Neural progenitor cell (in vitro differentiated cells): ENCODE results near the gene MAP3K13. TPM values are rescaled to one million over a fixed set of nuclear protein-coding genes. Genes with fewer than 3 reads are reported as not detected.
A peak's percentile ranks its signal among the peaks of the same experiment; 100 is the strongest.

ENCODE experiments used
- DNase-seq: peaks from one replicate; pipeline ENCODE4 v3.0.0-alpha.2; 2016; ENCODE audit warnings: low spot score
- H2AFZ ChIP-seq: fragments of 200-600 bp; sonication (generic); replicated peaks from 2 replicates; pipeline ENCODE4 v1.6.1; 2016; ENCODE audit warnings: antibody characterized with exemption
- H3F3A ChIP-seq: fragments of 200-600 bp; sonication (generic); 2 replicates; pipeline ENCODE4 v1.6.1; 2016; ENCODE audit warnings: antibody characterized with exemption, low read depth
- H3K27ac ChIP-seq: fragments of 200-600 bp; sonication (generic); 2 replicates; pipeline ENCODE4 v1.5.1; 2016; ENCODE audit warnings: mild to moderate bottlenecking
- H3K27me3 ChIP-seq: fragments of 200-600 bp; sonication (generic); 2 replicates; pipeline ENCODE4 v1.6.1; 2016; ENCODE audit warnings: mild to moderate bottlenecking, moderate library complexity
- H3K36me3 ChIP-seq: fragments of 200-600 bp; sonication (generic); 2 replicates; pipeline ENCODE4 v1.5.1; 2016
- H3K4me1 ChIP-seq: fragments of 200-600 bp; sonication (generic); 2 replicates; pipeline ENCODE4 v1.6.1; 2016; ENCODE audit warnings: mixed run types
- H3K4me2 ChIP-seq: fragments of 200-600 bp; sonication (generic); 2 replicates; pipeline ENCODE4 v1.6.1; 2016
- H3K4me3 ChIP-seq: fragments of 200-600 bp; sonication (generic); 2 replicates; pipeline ENCODE4 v1.5.1; 2016
- H3K79me2 ChIP-seq: fragments of 200-600 bp; sonication (generic); 2 replicates; pipeline ENCODE4 v1.6.1; 2016; ENCODE audit warnings: low read depth
- H3K9ac ChIP-seq: fragments of 200-600 bp; sonication (generic); 2 replicates; pipeline ENCODE4 v1.6.1; 2016
- H3K9me3 ChIP-seq: fragments of 200-600 bp; sonication (generic); 2 replicates; pipeline ENCODE4 v1.5.1; 2016; ENCODE audit warnings: low read depth
- H4K20me1 ChIP-seq: fragments of 200-600 bp; sonication (generic); 2 replicates; pipeline ENCODE4 v1.6.1; 2016; ENCODE audit warnings: low read depth
- H3K27ac Mint-ChIP-seq: 3 replicates; pipeline ENCODE4 v1.8.0; 2021; ENCODE audit warnings: mixed read lengths
- H3K27me3 Mint-ChIP-seq: 2 replicates; pipeline ENCODE4 v1.8.0; 2022; ENCODE audit warnings: low read depth, mild to moderate bottlenecking, inconsistent platforms, moderate library complexity, mixed read lengths; ENCODE audit not compliant: insufficient read depth
- H3K36me3 Mint-ChIP-seq: 3 replicates; pipeline ENCODE4 v1.8.0; 2021; ENCODE audit warnings: mixed read lengths
- H3K4me1 Mint-ChIP-seq: 3 replicates; pipeline ENCODE4 v1.8.0; 2021; ENCODE audit warnings: mixed read lengths
- H3K4me3 Mint-ChIP-seq: 3 replicates; pipeline ENCODE4 v1.8.0; 2021; ENCODE audit warnings: mild to moderate bottlenecking, moderate library complexity, mixed read lengths
- H3K9me3 Mint-ChIP-seq: 3 replicates; pipeline ENCODE4 v1.8.0; 2020; ENCODE audit warnings: mixed read lengths
- EZH2 ChIP-seq: fragments of 200-600 bp; sonication (generic); IDR thresholded peaks from 2 replicates; pipeline ENCODE4 v1.6.1; 2017; ENCODE audit warnings: antibody characterized with exemption, mild to moderate bottlenecking, moderate library complexity
- EZH2phosphoT487 ChIP-seq: fragments of 200-600 bp; sonication (generic); IDR thresholded peaks from 2 replicates; pipeline ENCODE4 v1.6.1; 2017; ENCODE audit warnings: antibody characterized with exemption
- total RNA-seq: library from RNA; depleted of rRNA; stranded (reverse); fragments of >200 nt; gene quantifications from 2 replicates; pipeline ENCODE4 v1.2.3, GENCODE V29; 2015; ENCODE audit warnings: low replicate concordance
- TF ChIP-seq, protein P1 (sequence below): fragments of 200-600 bp; sonication (generic); IDR thresholded peaks from 2 replicates; pipeline ENCODE4 v1.5.1; 2017; ENCODE audit warnings: antibody characterized with exemption, mild to moderate bottlenecking

MAP3K13 gene
- total RNA-seq, 1 donor from 2014 or later = 34.6 TPM

DNA sequence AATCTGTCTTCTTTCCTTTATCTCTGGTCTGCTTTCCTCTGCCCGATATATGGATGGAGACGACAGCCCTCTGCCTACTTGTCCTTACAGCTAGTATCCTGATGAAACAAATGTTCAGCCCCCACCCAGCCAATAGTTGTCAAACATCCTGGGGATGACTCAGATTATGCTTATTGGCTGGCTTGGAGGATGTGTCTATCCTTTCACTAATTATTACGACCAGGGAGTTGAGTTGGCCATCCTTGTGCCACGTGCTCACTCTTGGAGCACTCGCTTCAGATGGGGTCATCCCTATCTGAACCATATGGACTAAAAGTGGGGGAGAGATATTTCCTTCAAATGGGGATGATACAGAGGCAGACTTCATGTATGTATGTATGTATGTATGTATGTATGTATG lies 6.4 kb upstream of the MAP3K13 start:
- H3K27me3 Mint-ChIP-seq = no peaks in the 10 kb centered on the region
- Histone ChIP-seq H4K20me1 (no peaks in the 10 kb centered on the region), H3K27me3 (peaks cover 31% of the 10 kb centered on the region), H3K9me3 (no peaks in the 10 kb centered on the region), H3K27ac (no peak overlapping the region), H3F3A (no peaks in the 10 kb centered on the region), H3K9ac (no peak overlapping the region), H3K4me2 (no peak overlapping the region), H3K36me3 (no peaks in the 10 kb centered on the region), H3K79me2 (no peaks in the 10 kb centered on the region), H3K4me1 (no peaks in the 10 kb centered on the region), H3K4me3 (no peak overlapping the region), H2AFZ (no peak overlapping the region)
- no peaks in the 10 kb centered on the region for H3K36me3 Mint-ChIP-seq
- H3K4me1 Mint-ChIP-seq = no peaks in the 10 kb centered on the region
- no peak overlapping the region for H3K4me3 Mint-ChIP-seq
- TF ChIP-seq, protein P1, sequence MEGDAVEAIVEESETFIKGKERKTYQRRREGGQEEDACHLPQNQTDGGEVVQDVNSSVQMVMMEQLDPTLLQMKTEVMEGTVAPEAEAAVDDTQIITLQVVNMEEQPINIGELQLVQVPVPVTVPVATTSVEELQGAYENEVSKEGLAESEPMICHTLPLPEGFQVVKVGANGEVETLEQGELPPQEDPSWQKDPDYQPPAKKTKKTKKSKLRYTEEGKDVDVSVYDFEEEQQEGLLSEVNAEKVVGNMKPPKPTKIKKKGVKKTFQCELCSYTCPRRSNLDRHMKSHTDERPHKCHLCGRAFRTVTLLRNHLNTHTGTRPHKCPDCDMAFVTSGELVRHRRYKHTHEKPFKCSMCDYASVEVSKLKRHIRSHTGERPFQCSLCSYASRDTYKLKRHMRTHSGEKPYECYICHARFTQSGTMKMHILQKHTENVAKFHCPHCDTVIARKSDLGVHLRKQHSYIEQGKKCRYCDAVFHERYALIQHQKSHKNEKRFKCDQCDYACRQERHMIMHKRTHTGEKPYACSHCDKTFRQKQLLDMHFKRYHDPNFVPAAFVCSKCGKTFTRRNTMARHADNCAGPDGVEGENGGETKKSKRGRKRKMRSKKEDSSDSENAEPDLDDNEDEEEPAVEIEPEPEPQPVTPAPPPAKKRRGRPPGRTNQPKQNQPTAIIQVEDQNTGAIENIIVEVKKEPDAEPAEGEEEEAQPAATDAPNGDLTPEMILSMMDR = no peak
- TF ChIP-seq EZH2phosphoT487 (no peak), EZH2 (no peak)
- DNase-seq = no peak
- no peaks in the 10 kb centered on the region for H3K9me3 Mint-ChIP-seq
- no peak overlapping the region for H3K27ac Mint-ChIP-seq

DNA sequence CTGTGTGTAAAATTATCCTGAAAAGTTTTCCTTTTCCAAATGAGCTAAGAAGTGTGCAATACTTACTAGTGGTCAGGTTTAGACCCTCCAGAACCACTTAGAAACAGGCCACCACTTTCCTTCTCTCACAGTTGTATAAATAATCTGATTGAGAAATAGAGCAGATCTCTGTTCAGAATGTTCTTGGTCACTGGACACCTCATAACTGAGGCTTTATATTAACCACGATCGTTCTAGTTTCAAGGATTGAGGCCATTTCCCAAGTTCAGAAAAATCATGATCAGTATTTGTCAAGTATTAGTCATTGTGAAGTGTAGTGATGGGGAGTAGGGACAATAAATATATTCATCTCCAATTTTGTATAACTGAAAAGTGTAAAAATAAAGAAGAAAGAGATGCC lies 1.0 kb upstream of the MAP3K13 start:
- no peak overlapping the region for H2AFZ ChIP-seq

DNA sequence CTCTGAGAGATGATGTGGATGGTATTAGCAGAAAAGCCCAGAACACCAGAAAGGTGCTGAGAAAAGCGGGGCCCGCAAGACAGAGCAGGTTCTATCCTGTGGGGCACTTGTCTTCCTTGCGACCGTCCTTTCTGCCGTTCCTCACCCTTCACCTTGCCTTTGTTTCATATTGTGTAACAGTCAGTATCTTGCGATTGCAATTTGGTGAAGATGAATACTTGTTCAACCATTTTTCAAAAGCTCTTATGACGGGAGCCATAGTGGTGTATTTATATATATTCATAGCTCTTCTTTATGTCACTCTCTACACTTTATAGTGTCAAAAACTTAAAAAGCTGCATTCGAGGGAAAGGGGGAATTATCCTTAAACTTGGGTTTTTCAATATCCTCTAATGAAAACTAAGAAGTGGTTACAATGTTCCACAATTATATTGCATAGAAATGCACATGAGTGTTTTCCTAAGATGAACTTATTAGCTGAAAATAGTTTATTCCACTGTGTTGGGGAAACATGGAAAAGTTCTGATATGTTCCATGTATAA lies 797 bp downstream of the MAP3K13 start:
- Histone ChIP-seq H3F3A (peaks cover 11% of the 10 kb centered on the region), H3K79me2 (no peaks in the 10 kb centered on the region), H3K4me2 (peak overlapping the region; percentile 99), H3K4me3 (peak overlapping the region; percentile 59), H3K4me1 (peaks cover 10% of the 10 kb centered on the region), H2AFZ (peak overlapping the region; percentile 60), H4K20me1 (peaks cover 12% of the 10 kb centered on the region), H3K9ac (no peak overlapping the region), H3K27ac (no peak overlapping the region), H3K9me3 (no peaks in the 10 kb centered on the region), H3K27me3 (peaks cover 42% of the 10 kb centered on the region), H3K36me3 (no peaks in the 10 kb centered on the region)
- Mint-ChIP-seq H3K9me3 (no peaks in the 10 kb centered on the region), H3K4me3 (peak overlapping the region; percentile 91), H3K27ac (no peak overlapping the region), H3K36me3 (no peaks in the 10 kb centered on the region), H3K4me1 (peaks cover 16% of the 10 kb centered on the region), H3K27me3 (peaks cover 8% of the 10 kb centered on the region)
- DNase-seq = no peak
- TF ChIP-seq, protein P1 = no peak
- TF ChIP-seq EZH2 = peak; percentile 70

More for the DNA sequence above, 1.0 kb upstream of the MAP3K13 start:
- Histone ChIP-seq H3F3A (peaks cover 11% of the 10 kb centered on the region), H3K27me3 (peaks cover 54% of the 10 kb centered on the region), H3K9me3 (no peaks in the 10 kb centered on the region), H3K4me3 (no peak overlapping the region), H3K9ac (no peak overlapping the region), H3K4me1 (peaks cover 10% of the 10 kb centered on the region), H3K79me2 (no peaks in the 10 kb centered on the region), H3K4me2 (no peak overlapping the region), H3K36me3 (no peaks in the 10 kb centered on the region), H4K20me1 (peaks cover 12% of the 10 kb centered on the region), H3K27ac (no peak overlapping the region)
- Mint-ChIP-seq H3K9me3 (no peaks in the 10 kb centered on the region), H3K36me3 (no peaks in the 10 kb centered on the region), H3K4me3 (no peak overlapping the region), H3K27ac (no peak overlapping the region), H3K27me3 (peaks cover 8% of the 10 kb centered on the region), H3K4me1 (peaks cover 13% of the 10 kb centered on the region)
- no peak for DNase-seq
- TF ChIP-seq, protein P1 = no peak
- TF ChIP-seq EZH2 (no peak), EZH2phosphoT487 (no peak)
